OCI-LY3 (cell line): ENCODE measurements around the gene HBP1.

Experiments used
- EZH2phosphoT487 ChIP-seq: fragments of 200-600 bp; shearing (Covaris generic); IDR thresholded peaks from 2 replicates; pipeline ENCODE4 v1.6.1; 2018; ENCODE audit warnings: antibody characterized with exemption, mixed run types, low read depth
- TF ChIP-seq, protein P1 (sequence below): fragments of 200-600, 300-600 bp; sonication (generic); IDR thresholded peaks from 2 replicates; pipeline ENCODE4 v1.5.1; 2014; ENCODE audit warnings: antibody characterized with exemption, low read length, low read depth

GRCh38 chr7:107203607-107204006, 34.8 kb downstream of the HBP1 start:
- no peak for TF ChIP-seq EZH2phosphoT487
- TF ChIP-seq, protein P1, sequence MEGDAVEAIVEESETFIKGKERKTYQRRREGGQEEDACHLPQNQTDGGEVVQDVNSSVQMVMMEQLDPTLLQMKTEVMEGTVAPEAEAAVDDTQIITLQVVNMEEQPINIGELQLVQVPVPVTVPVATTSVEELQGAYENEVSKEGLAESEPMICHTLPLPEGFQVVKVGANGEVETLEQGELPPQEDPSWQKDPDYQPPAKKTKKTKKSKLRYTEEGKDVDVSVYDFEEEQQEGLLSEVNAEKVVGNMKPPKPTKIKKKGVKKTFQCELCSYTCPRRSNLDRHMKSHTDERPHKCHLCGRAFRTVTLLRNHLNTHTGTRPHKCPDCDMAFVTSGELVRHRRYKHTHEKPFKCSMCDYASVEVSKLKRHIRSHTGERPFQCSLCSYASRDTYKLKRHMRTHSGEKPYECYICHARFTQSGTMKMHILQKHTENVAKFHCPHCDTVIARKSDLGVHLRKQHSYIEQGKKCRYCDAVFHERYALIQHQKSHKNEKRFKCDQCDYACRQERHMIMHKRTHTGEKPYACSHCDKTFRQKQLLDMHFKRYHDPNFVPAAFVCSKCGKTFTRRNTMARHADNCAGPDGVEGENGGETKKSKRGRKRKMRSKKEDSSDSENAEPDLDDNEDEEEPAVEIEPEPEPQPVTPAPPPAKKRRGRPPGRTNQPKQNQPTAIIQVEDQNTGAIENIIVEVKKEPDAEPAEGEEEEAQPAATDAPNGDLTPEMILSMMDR: no peak
